ENCODE measurements around the gene ABCB10. TPM values are rescaled to one million over a fixed set of nuclear protein-coding genes. Genes with fewer than 3 reads are reported as not detected.
"Not testable (repeated sequence)": the region's sequence is repeated elsewhere in the genome, so short reads cannot be mapped to it uniquely, and the experiment has no call there.

The ABCB10 gene
- total RNA-seq, 1 donor from 2014 or later = 14.5 TPM

GRCh38 chr1:229563241-229563640 lies 4.7 kb upstream of the ABCB10 start:
- no peak for TF ChIP-seq CTCF (IDR thresholded peaks at IDR 0.05)
- Mint-ChIP-seq H3K27ac (no peak overlapping the region), H3K4me1 (peaks cover 9% of the 10 kb centered on the region), H3K36me3 (ENCODE audit: low read depth) (peaks cover 2% of the 10 kb centered on the region), H3K9me3 (no peaks in the 10 kb centered on the region), H3K27me3 (no peaks in the 10 kb centered on the region), H3K4me3 (no peak overlapping the region)
- intact Hi-C loops (cut with micrococcal nuclease) = no loop called here
- DNase-seq (no peak), ATAC-seq (ENCODE audit: low read depth) (no peak)
- ChIA-PET CTCF (no interaction called here), POLR2A (no interaction called here)

- DNase-seq (no peak), ATAC-seq (ENCODE audit: low read depth) (no peak)
- Mint-ChIP-seq H3K4me3 (no peak overlapping the region), H3K36me3 (ENCODE audit: low read depth) (peaks cover 2% of the 10 kb centered on the region), H3K4me1 (peaks cover 10% of the 10 kb centered on the region), H3K27me3 (no peaks in the 10 kb centered on the region), H3K27ac (no peak overlapping the region), H3K9me3 (no peaks in the 10 kb centered on the region)
- TF ChIP-seq CTCF (IDR thresholded peaks at IDR 0.05) = no peak
- CTCF ChIA-PET = no interaction called here
- POLR2A ChIA-PET = no interaction called here
- intact Hi-C loops (cut with micrococcal nuclease) = no loop called here
Measured at GRCh38 chr1:229562686-229563085, 4.2 kb upstream of the ABCB10 start.

GRCh38 chr1:229561141-229561540 lies 2.6 kb upstream of the ABCB10 start:
- no peak for DNase-seq
- ATAC-seq (ENCODE audit: low read depth) = no peak
- H3K27ac Mint-ChIP-seq = no peak overlapping the region
- peaks cover 2% of the 10 kb centered on the region for H3K36me3 Mint-ChIP-seq (ENCODE audit: low read depth)
- POLR2A ChIA-PET = interaction anchor here (0.7 kb wide), 1 partner anchor 64 kb away, joined by 3 read pairs; no protein-coding TSS in a partner anchor
- intact Hi-C loops (cut with micrococcal nuclease) = no loop called here
- H3K4me1 Mint-ChIP-seq = peaks cover 25% of the 10 kb centered on the region
- H3K4me3 Mint-ChIP-seq = peak overlapping the region; percentile 19
- CTCF ChIA-PET = interaction anchor here (0.7 to 1.2 kb wide), 3 partner anchors 18 to 60 kb away, joined by 3 read pairs; no protein-coding TSS in a partner anchor
- H3K27me3 Mint-ChIP-seq = no peaks in the 10 kb centered on the region
- no peaks in the 10 kb centered on the region for H3K9me3 Mint-ChIP-seq
- no peak for TF ChIP-seq CTCF (IDR thresholded peaks at IDR 0.05)

GRCh38 chr1:229560124-229560523 lies 1.6 kb upstream of the ABCB10 start:
- H3K27ac Mint-ChIP-seq; CTCF ChIA-PET; H3K27me3 Mint-ChIP-seq; H3K36me3 Mint-ChIP-seq (ENCODE audit: low read depth); ATAC-seq (ENCODE audit: low read depth); intact Hi-C loops (cut with micrococcal nuclease); DNase-seq; H3K9me3 Mint-ChIP-seq; H3K4me3 Mint-ChIP-seq: not testable (repeated sequence)
- peaks cover 25% of the 10 kb centered on the region for H3K4me1 Mint-ChIP-seq
- POLR2A ChIA-PET = interaction anchor here (0.7 kb wide), 2 partner anchors 65 to 735 kb away, joined by 3 read pairs; no protein-coding TSS in a partner anchor

GRCh38 chr1:229559336-229559801 lies 862 bp upstream of the ABCB10 start:
- CTCF ChIA-PET = interaction anchor here (0.7 to 1.9 kb wide), 5 partner anchors 20 to 80 kb away, joined by 3 to 11 read pairs (median 4); partner anchors contain the start of genes NUP133, TAF5L and URB2
- not testable (repeated sequence) for H3K9me3 Mint-ChIP-seq; DNase-seq; ATAC-seq (ENCODE audit: low read depth); H3K27me3 Mint-ChIP-seq; H3K36me3 Mint-ChIP-seq (ENCODE audit: low read depth)
- peak overlapping the region; percentile 95 for H3K4me3 Mint-ChIP-seq
- POLR2A ChIA-PET = interaction anchor here (0.6 to 3.6 kb wide), 12 partner anchors 15 to 587 kb away, joined by 3 to 46 read pairs (median 4); partner anchors contain the start of genes CCSAP, NUP133, TAF5L and URB2
- peak overlapping the region; percentile 90 for H3K27ac Mint-ChIP-seq
- intact Hi-C loops (cut with micrococcal nuclease) = loop anchor here (1.0 to 5.0 kb wide), 10 partner anchors 20 to 1969 kb away; partner anchors contain the start of genes ARV1, CCSAP, COG2 and GALNT2
- peaks cover 27% of the 10 kb centered on the region for H3K4me1 Mint-ChIP-seq

- intact Hi-C loops (cut with micrococcal nuclease) = loop anchor here (1.0 to 5.0 kb wide), 8 partner anchors 50 to 1971 kb away; partner anchors contain the start of genes ARV1, CCSAP, COG2 and GALNT2
- peak overlapping the region; percentile 78 for H3K27ac Mint-ChIP-seq
- H3K9me3 Mint-ChIP-seq = no peaks in the 10 kb centered on the region
- peaks cover 31% of the 10 kb centered on the region for H3K4me1 Mint-ChIP-seq
- H3K4me3 Mint-ChIP-seq = peak overlapping the region; percentile 84
- POLR2A ChIA-PET = interaction anchor here (0.8 to 3.6 kb wide), 10 partner anchors 21 to 1780 kb away, joined by 3 to 46 read pairs (median 4); partner anchors contain the start of genes EXOC8, NUP133, SPRTN and TAF5L
- H3K36me3 Mint-ChIP-seq (ENCODE audit: low read depth) = peaks cover 9% of the 10 kb centered on the region
- no peaks in the 10 kb centered on the region for H3K27me3 Mint-ChIP-seq
- ATAC-seq (ENCODE audit: low read depth) (peak; percentile 7), DNase-seq (peak; percentile 57)
- CTCF ChIA-PET = interaction anchor here (0.6 to 1.9 kb wide), 4 partner anchors 21 to 609 kb away, joined by 3 to 11 read pairs (median 6); partner anchors contain the start of genes TAF5L and URB2
- TF ChIP-seq CTCF (IDR thresholded peaks at IDR 0.05) = no peak
Measured at GRCh38 chr1:229557913-229558414, 543 bp downstream of the ABCB10 start.
